A549 (cell line): ENCODE measurements around the gene SOX15. TPM values are rescaled to one million over a fixed set of nuclear protein-coding genes. Genes with fewer than 3 reads are reported as not detected.
A peak's percentile ranks its signal among the peaks of the same experiment; 100 is the strongest.

Experiments used
- ATAC-seq, 2 experiments: fragments of 200-7000 bp in 1 of 2; fragments of >200 bp in 1 of 2; cut with Nextera tagmentation in 1 of 2; cut with Tn5 transposase in 1 of 2; 3 replicates each; pipeline versions ENCODE4 v1.8.0 to v1.9.1; 2018 to 2020; ENCODE audit warnings: mild to moderate bottlenecking in 1 of 2, moderate library complexity in 1 of 2
- CTCF ChIA-PET: fragments of 300-600 bp; sonication (Branson Sonifier 250); formaldehyde crosslinking; extraction: SDS; loops from one replicate; lab custom pipeline; 2021; ENCODE audit warnings: antibody characterized with exemption, inconsistent platforms; lab: Yijun Ruan, JAX
- POLR2A ChIA-PET: fragments of 350-600 bp; formaldehyde crosslinking; extraction: SDS; loops from one replicate; lab custom pipeline; 2021; ENCODE audit warnings: antibody characterized with exemption, inconsistent platforms; lab: Yijun Ruan, JAX
- DNase-seq, 2 experiments: peaks; one replicate each; pipeline versions ENCODE4 v3.0.0 to v3.0.0-alpha.2; 2011 to 2016; ENCODE audit warnings: low read depth in 1 of 2, low spot score in 1 of 2
- FAIRE-seq: peaks from 2 replicates; lab custom pipeline; 2011; peaks lifted over from hg19 to GRCh38; lab: Jason Lieb, UNC
- H3K27ac ChIP-seq, 2 experiments: fragments of >200 bp; sonication (Bioruptor Twin); formaldehyde crosslinking; 3 replicates each; pipeline ENCODE4 v1.5.1; 2016 to 2017
- H3K4me1 ChIP-seq: fragments of >200 bp; sonication (Bioruptor Twin); formaldehyde crosslinking; 3 replicates; pipeline ENCODE4 v1.6.1; 2016
- H3K4me2 ChIP-seq: fragments of >200 bp; sonication (Bioruptor Twin); formaldehyde crosslinking; 3 replicates; pipeline ENCODE4 v1.6.1; 2016
- H3K4me3 ChIP-seq: fragments of >200 bp; sonication (Bioruptor Twin); formaldehyde crosslinking; 3 replicates; pipeline ENCODE4 v1.5.1; 2016
- H3K9me3 ChIP-seq: fragments of >200 bp; sonication (Bioruptor Twin); formaldehyde crosslinking; 3 replicates; pipeline ENCODE4 v1.6.1; 2016
- CBX2 ChIP-seq: fragments of 200-600 bp; sonication (generic); IDR thresholded peaks from 2 replicates; pipeline ENCODE4 v1.6.1; 2016; ENCODE audit warnings: low read depth, mild to moderate bottlenecking, borderline replicate concordance
- CBX8 ChIP-seq: fragments of 200-600 bp; sonication (generic); IDR thresholded peaks from 2 replicates; pipeline ENCODE4 v1.6.1; 2016
- CHD2 ChIP-seq: fragments of 150-350 bp; IDR thresholded peaks from 2 replicates; pipeline ENCODE4 v1.6.1; 2014; ENCODE audit warnings: low read length; ENCODE audit not compliant: partially characterized antibody
- CHD4 ChIP-seq: fragments of 200-600 bp; sonication (generic); IDR thresholded peaks from 2 replicates; pipeline ENCODE4 v1.6.1; 2016; ENCODE audit warnings: antibody characterized with exemption, mild to moderate bottlenecking, borderline replicate concordance
- CTCF ChIP-seq: fragments of >200 bp; sonication (Bioruptor Twin); formaldehyde crosslinking; IDR thresholded peaks from 3 replicates; pipeline ENCODE4 v1.5.1; 2016
- E2F6 ChIP-seq: IDR thresholded peaks from 2 replicates; pipeline ENCODE4 v1.6.1; 2012; ENCODE audit warnings: low read depth, borderline replicate concordance
- EHF ChIP-seq: fragments of 250-450 bp; sonication (Bioruptor Pico); IDR thresholded peaks from 2 replicates; pipeline ENCODE4 v1.5.0; 2020; ENCODE audit warnings: mild to moderate bottlenecking
- FOSL2 ChIP-seq, 2 experiments: fragments of 450-650 bp in 1 of 2; fragments of >200 bp in 1 of 2; sonication (Bioruptor Twin) in 1 of 2; formaldehyde crosslinking; IDR thresholded peaks; 2 replicates each; pipeline versions ENCODE4 v1.5.0 to v1.6.1; 2016 to 2020; ENCODE audit warnings: mild to moderate bottlenecking in 1 of 2, moderate library complexity in 1 of 2
- GATA3 ChIP-seq: IDR thresholded peaks from 2 replicates; pipeline ENCODE4 v1.6.1; 2012; ENCODE audit warnings: borderline replicate concordance
- HEYL ChIP-seq: fragments of 250-450 bp; sonication (Bioruptor Pico); IDR thresholded peaks from 2 replicates; pipeline ENCODE4 v1.8.0; 2021; ENCODE audit warnings: mild to moderate bottlenecking, moderate library complexity
- HOXA7 ChIP-seq: fragments of 250-450 bp; sonication (Bioruptor Pico); IDR thresholded peaks from 2 replicates; pipeline ENCODE4 v1.5.0; 2020; ENCODE audit warnings: mild to moderate bottlenecking, moderate library complexity
- HOXB5 ChIP-seq: fragments of 250-450 bp; sonication (Bioruptor Pico); IDR thresholded peaks from 2 replicates; pipeline ENCODE4 v1.5.0; 2020; ENCODE audit warnings: mild to moderate bottlenecking, moderate library complexity
- JUN ChIP-seq, 2 experiments: fragments of >200 bp; sonication (Bioruptor Twin); formaldehyde crosslinking; IDR thresholded peaks; 2 replicates in 1 of 2; 3 replicates in 1 of 2; pipeline ENCODE4 v1.6.1; 2016 to 2017
- MAZ ChIP-seq: fragments of 150-350 bp; IDR thresholded peaks from 2 replicates; pipeline ENCODE4 v1.6.1; 2014; ENCODE audit warnings: antibody characterized with exemption, low read depth, low read length, borderline replicate concordance
- MYC ChIP-seq: IDR thresholded peaks from 2 replicates; pipeline ENCODE4 v1.6.1; 2012; ENCODE audit warnings: mild to moderate bottlenecking, inconsistent platforms, low read length, improper control_type of control experiment, borderline replicate concordance
- NPAS2 ChIP-seq: fragments of 250-450 bp; sonication (Bioruptor Pico); IDR thresholded peaks from 2 replicates; pipeline ENCODE4 v1.8.0; 2022; ENCODE audit warnings: mild to moderate bottlenecking, moderate library complexity, borderline replicate concordance
- POLR2A ChIP-seq: IDR thresholded peaks from 2 replicates; pipeline ENCODE4 v1.6.1; 2012; ENCODE audit warnings: mild to moderate bottlenecking, low read length
- POLR2AphosphoS2 ChIP-seq: conservative IDR thresholded peaks from 2 replicates; pipeline ENCODE4 v1.6.1; 2012; ENCODE audit warnings: low read length, improper control_type of control experiment, inconsistent platforms
- RCOR1 ChIP-seq: fragments of 150-350 bp; IDR thresholded peaks from 2 replicates; pipeline ENCODE4 v1.6.1; 2014; ENCODE audit warnings: antibody characterized with exemption, low read length, low read depth
- REST ChIP-seq: fragments of 200-600 bp; sonication (generic); IDR thresholded peaks from 2 replicates; pipeline ENCODE4 v1.6.1; 2016; ENCODE audit warnings: antibody characterized with exemption, mild to moderate bottlenecking, moderate library complexity
- RFX5 ChIP-seq: fragments of 450-650 bp; IDR thresholded peaks from 2 replicates; pipeline ENCODE4 v1.7.1; 2014; ENCODE audit warnings: antibody characterized with exemption, mild to moderate bottlenecking, moderate library complexity
- SREBF2 ChIP-seq: fragments of 450-650 bp; IDR thresholded peaks from 2 replicates; pipeline ENCODE4 v1.6.1; 2014; ENCODE audit warnings: mild to moderate bottlenecking, moderate library complexity
- USF2 ChIP-seq: fragments of 450-650 bp; IDR thresholded peaks from 2 replicates; pipeline ENCODE4 v1.6.1; 2014; ENCODE audit warnings: antibody characterized with exemption
- ZC3H11A ChIP-seq: fragments of 450-650 bp; IDR thresholded peaks from 2 replicates; pipeline ENCODE4 v1.6.1; 2014; ENCODE audit warnings: antibody characterized with exemption, mild to moderate bottlenecking
- ZNF302 ChIP-seq: fragments of 250-450 bp; sonication (Bioruptor Pico); IDR thresholded peaks from 2 replicates; pipeline ENCODE4 v1.9.0; 2021; ENCODE audit warnings: inconsistent platforms, mild to moderate bottlenecking, moderate library complexity
- ZSCAN20 ChIP-seq: fragments of 250-450 bp; sonication (Bioruptor Pico); IDR thresholded peaks from 2 replicates; pipeline ENCODE4 v1.8.0; 2022; ENCODE audit warnings: mild to moderate bottlenecking, moderate library complexity
- WGBS: methylation state at CpG from one replicate; pipeline ENCODE4 v1.1.6; 2017; ENCODE audit errors: missing lambda C conversion rate; 5-methylcytosine and 5-hydroxymethylcytosine counted together
- polyA plus RNA-seq, 4 experiments: library from polyadenylated mRNA; depleted of rRNA in 3 of 4; stranded (reverse); fragments of >200 nt; fragmentation: RNase III in 1 of 4; extraction: RNeasy Plus Mini Kit Qiagen cat#74134 plus additional on column Dnase treatment in 1 of 4; gene quantifications; 2 replicates in 3 of 4; 3 replicates in 1 of 4; pipeline ENCODE4 v1.2.3, GENCODE V29; 2011 to 2017
- TF ChIP-seq, protein P1 (sequence below): fragments of >200 bp; sonication (Bioruptor Twin); formaldehyde crosslinking; IDR thresholded peaks from 3 replicates; pipeline ENCODE4 v1.6.1; 2016
- TF ChIP-seq, protein P2 (sequence below): fragments of >200 bp; sonication (Bioruptor Twin); formaldehyde crosslinking; IDR thresholded peaks from 2 replicates; pipeline ENCODE4 v1.6.1; 2016
- TF ChIP-seq, protein P3 (sequence below): IDR thresholded peaks from 2 replicates; pipeline ENCODE4 v1.6.1; 2012

Gene SOX15
- polyA plus RNA-seq, 2 of the 4 experiments (the other 2 are of a cell fraction) = 0.05 to 0.19 TPM

- ATAC-seq (peak; percentile 64 to 88), DNase-seq (peak; percentile 94 to 98), FAIRE-seq (no peak)
- H3K27ac ChIP-seq = peak within 1 kb of the TSS; percentile 90 to 97
- under 1% methylated on average over 63 of the region's 82 CpGs for WGBS
- CTCF ChIA-PET = interaction anchor here (0.6 to 11.3 kb wide), 64 partner anchors 9 to 516 kb away, joined by 3 to 232 read pairs (median 10); partner anchors contain the start of genes ACADVL, CD68, CHRNB1 and DLG4
- peak within 1 kb of the TSS; percentile 77 for H3K4me3 ChIP-seq
- POLR2A ChIA-PET = interaction anchor here (0.9 to 2.8 kb wide), 6 partner anchors 8 to 126 kb away, joined by 3 to 33 read pairs (median 8); partner anchors contain the start of genes MPDU1, POLR2A, TP53 and WRAP53
- peak within 1 kb of the TSS; percentile 89 for H3K4me2 ChIP-seq
- H3K9me3 ChIP-seq = no peaks in the 10 kb centered on the region
- peaks cover 45% of the 10 kb centered on the region for H3K4me1 ChIP-seq
- TF ChIP-seq CBX2 (no peak), NPAS2 (CRISPR knock-in tag) (no peak), HOXB5 (CRISPR knock-in tag) (no peak), HOXA7 (CRISPR knock-in tag) (no peak), CHD4 (no peak), CHD2 (no peak), SREBF2 (no peak), ZNF302 (CRISPR knock-in tag) (no peak), FOSL2 (IDR thresholded peaks at IDR 0.05) (no peak), FOSL2 (CRISPR knock-in tag; IDR thresholded peaks at IDR 0.05) (no peak), ZC3H11A (no peak), E2F6 (peak; percentile 67), MAZ (0 out of 2 replicates have a peak, but pooled peaks have one; percentile 25), JUN (IDR thresholded peaks at IDR 0.05) (peak in 1 of 2 experiments; percentile 83; a peak in 3 of 5 replicates), REST (no peak), POLR2A (peak; percentile 79), HEYL (no peak), RFX5 (no peak), CBX8 (no peak), RCOR1 (no peak), USF2 (no peak), GATA3 (no peak), POLR2AphosphoS2 (no peak), MYC (peak; percentile 59), CTCF (no peak), EHF (CRISPR knock-in tag) (no peak), ZSCAN20 (no peak)
- TF ChIP-seq, protein P1, sequence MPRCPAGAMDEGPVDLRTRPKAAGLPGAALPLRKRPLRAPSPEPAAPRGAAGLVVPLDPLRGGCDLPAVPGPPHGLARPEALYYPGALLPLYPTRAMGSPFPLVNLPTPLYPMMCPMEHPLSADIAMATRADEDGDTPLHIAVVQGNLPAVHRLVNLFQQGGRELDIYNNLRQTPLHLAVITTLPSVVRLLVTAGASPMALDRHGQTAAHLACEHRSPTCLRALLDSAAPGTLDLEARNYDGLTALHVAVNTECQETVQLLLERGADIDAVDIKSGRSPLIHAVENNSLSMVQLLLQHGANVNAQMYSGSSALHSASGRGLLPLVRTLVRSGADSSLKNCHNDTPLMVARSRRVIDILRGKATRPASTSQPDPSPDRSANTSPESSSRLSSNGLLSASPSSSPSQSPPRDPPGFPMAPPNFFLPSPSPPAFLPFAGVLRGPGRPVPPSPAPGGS = peak; percentile 67; the same call in 1 of the 3 replicates
- TF ChIP-seq, protein P2, sequence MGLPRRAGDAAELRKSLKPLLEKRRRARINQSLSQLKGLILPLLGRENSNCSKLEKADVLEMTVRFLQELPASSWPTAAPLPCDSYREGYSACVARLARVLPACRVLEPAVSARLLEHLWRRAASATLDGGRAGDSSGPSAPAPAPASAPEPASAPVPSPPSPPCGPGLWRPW = no peak
- TF ChIP-seq, protein P3, sequence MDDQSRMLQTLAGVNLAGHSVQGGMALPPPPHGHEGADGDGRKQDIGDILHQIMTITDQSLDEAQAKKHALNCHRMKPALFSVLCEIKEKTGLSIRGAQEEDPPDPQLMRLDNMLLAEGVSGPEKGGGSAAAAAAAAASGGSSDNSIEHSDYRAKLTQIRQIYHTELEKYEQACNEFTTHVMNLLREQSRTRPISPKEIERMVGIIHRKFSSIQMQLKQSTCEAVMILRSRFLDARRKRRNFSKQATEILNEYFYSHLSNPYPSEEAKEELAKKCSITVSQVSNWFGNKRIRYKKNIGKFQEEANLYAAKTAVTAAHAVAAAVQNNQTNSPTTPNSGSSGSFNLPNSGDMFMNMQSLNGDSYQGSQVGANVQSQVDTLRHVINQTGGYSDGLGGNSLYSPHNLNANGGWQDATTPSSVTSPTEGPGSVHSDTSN = no peak
Observed at GRCh38 chr17:7561589-7562207, 28.2 kb downstream of the SOX15 start, which contains the start of gene SENP3. SENP3 (plus strand) TSS chr17:7561919; CDS start chr17:7563077, 1,158 bp downstream.
